ENCODE measurements around the gene FGF1. TPM values are rescaled to one million over a fixed set of nuclear protein-coding genes. Genes with fewer than 3 reads are reported as not detected.

FGF1 gene
- total and polyA plus RNA-seq, 12 donors, result 0.42 to 2.5 (median 0.90) TPM

DNA sequence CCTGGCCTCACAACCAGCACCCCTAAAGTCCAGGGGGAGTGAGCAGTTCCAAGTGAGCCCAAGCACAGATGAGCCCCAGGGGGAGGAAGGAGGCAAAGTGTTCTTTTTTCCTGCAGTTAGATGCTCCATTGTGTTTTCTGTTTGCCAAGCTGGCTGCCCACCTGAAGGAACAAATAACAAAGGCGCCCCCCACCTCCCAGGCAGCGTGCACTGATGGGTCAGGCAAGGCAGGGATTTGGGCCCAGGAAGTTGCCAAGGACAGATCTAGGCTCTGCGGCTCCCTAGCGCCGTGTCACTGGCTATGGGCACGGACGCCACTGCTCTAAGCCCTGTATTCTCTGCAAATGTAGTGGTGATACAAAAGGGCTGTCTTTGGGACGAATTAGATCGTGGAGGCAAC, 21.8 kb downstream of the FGF1 start:
- 86 to 93% (median 91%) methylated on average over 9 of the region's 9 CpGs for WGBS, 4 donors
- intact Hi-C loops (cut with DNase I), result no loop called here

DNA sequence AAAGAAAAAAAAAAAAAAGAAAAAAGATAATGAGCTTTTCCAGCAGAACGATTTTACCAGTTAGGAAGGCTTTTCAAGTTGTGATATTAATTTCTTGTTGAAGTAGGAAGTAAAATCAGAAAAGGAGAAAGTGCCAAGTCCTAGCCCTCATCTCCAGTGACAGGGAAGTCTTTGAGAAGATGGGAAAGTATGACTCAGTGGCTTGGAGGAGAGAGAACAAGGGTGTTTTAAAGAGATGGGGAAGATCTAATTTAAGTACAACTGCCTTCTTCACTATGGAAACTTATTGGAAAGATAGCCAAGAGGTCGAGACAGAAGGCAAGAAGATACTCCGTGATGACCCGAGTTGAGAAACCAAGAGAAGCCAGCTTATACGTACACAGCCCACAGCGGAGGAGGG, 22.6 kb downstream of the FGF1 start:
- no peaks in the 10 kb centered on the region for H3K9me3 ChIP-seq (replicated peaks in 1 of 3)
- H3K4me1 ChIP-seq (replicated peaks in 1 of 2), result no peaks in the 10 kb centered on the region
- no peak for DNase-seq
- no peak overlapping the region for H3K4me3 ChIP-seq
- intact Hi-C loops (cut with DNase I), result no loop called here
- no peak overlapping the region for H3K27ac ChIP-seq
- TF ChIP-seq POLR2A (IDR thresholded peaks at IDR 0.05), result no peak
- TF ChIP-seq, protein P1, sequence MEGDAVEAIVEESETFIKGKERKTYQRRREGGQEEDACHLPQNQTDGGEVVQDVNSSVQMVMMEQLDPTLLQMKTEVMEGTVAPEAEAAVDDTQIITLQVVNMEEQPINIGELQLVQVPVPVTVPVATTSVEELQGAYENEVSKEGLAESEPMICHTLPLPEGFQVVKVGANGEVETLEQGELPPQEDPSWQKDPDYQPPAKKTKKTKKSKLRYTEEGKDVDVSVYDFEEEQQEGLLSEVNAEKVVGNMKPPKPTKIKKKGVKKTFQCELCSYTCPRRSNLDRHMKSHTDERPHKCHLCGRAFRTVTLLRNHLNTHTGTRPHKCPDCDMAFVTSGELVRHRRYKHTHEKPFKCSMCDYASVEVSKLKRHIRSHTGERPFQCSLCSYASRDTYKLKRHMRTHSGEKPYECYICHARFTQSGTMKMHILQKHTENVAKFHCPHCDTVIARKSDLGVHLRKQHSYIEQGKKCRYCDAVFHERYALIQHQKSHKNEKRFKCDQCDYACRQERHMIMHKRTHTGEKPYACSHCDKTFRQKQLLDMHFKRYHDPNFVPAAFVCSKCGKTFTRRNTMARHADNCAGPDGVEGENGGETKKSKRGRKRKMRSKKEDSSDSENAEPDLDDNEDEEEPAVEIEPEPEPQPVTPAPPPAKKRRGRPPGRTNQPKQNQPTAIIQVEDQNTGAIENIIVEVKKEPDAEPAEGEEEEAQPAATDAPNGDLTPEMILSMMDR (IDR thresholded peaks at IDR 0.05), result no peak
- no peaks in the 10 kb centered on the region for H3K36me3 ChIP-seq (replicated peaks in 1 of 2)
- H3K27me3 ChIP-seq, result no peaks in the 10 kb centered on the region
- WGBS, 4 donors, result 80 to 90% (median 86%) methylated on average over 6 of the region's 6 CpGs

More for the DNA sequence above, 21.8 kb downstream of the FGF1 start:
- TF ChIP-seq, protein P1 (IDR thresholded peaks at IDR 0.05), result no peak
- no peak for TF ChIP-seq POLR2A (IDR thresholded peaks at IDR 0.05)
- no peaks in the 10 kb centered on the region for H3K36me3 ChIP-seq (replicated peaks in 1 of 2)
- no peaks in the 10 kb centered on the region for H3K4me1 ChIP-seq (replicated peaks in 1 of 2)
- no peak for DNase-seq
- H3K27me3 ChIP-seq, result no peaks in the 10 kb centered on the region
- H3K27ac ChIP-seq, result no peak overlapping the region
- H3K4me3 ChIP-seq, result no peak overlapping the region
- no peaks in the 10 kb centered on the region for H3K9me3 ChIP-seq (replicated peaks in 1 of 3)

DNA sequence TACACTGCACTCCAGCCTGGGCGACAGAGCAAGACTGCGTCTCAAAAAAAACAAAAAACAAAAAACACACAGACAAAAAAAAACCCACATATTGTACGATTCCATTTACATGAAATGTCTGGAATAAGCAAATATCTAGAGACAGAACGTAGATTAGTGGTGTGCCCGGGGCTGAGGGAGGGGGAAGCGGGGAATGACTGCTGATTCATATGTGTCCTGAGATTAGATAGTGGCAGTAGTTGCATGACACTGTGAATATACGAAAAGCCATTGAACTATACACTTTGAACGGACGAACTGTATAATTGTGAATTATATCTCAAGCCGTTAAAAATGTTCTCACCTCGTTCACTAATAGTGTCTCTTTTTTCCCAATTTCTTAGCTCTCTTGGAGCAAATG, 23.9 kb downstream of the FGF1 start:
- Histone ChIP-seq H3K4me1 (replicated peaks in 1 of 2) (no peaks in the 10 kb centered on the region), H3K4me3 (no peak overlapping the region), H3K27ac (no peak overlapping the region), H3K36me3 (replicated peaks in 1 of 2) (no peaks in the 10 kb centered on the region), H3K9me3 (replicated peaks in 1 of 3) (no peaks in the 10 kb centered on the region), H3K27me3 (no peaks in the 10 kb centered on the region)
- intact Hi-C loops (cut with DNase I), result no loop called here
- TF ChIP-seq POLR2A (IDR thresholded peaks at IDR 0.05), result no peak
- TF ChIP-seq, protein P1 (IDR thresholded peaks at IDR 0.05), result no peak
- WGBS, 4 donors, result 80 to 84% (median 83%) methylated on average over 11 of the region's 11 CpGs
- DNase-seq, result no peak

DNA sequence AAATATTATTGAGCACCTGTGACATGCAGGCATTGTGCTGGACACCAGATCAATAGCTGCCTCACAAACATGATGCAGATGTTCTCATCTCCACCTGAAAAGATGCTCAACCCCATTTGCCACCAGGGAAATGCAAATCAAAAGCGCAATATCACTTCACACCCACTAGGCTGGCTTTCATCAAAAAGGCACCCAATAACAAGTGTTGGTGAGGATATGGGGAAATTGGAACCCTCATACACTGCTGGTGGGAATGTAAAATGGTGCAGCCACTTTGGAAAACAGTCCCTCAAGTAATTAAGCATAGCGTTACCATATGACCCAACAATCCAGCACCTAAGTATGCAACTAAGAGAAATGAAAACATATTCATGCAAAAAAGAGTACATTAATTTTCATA, 24.7 kb downstream of the FGF1 start:
- 98 to 100% (median 100%) methylated on average over 2 of the region's 2 CpGs for WGBS, 4 donors
- TF ChIP-seq, protein P1 (IDR thresholded peaks at IDR 0.05), result no peak
- no peak for TF ChIP-seq POLR2A (IDR thresholded peaks at IDR 0.05)
- DNase-seq, result no peak
- no peaks in the 10 kb centered on the region for H3K27me3 ChIP-seq
- H3K27ac ChIP-seq, result no peak overlapping the region
- no peak overlapping the region for H3K4me3 ChIP-seq
- H3K36me3 ChIP-seq (replicated peaks in 1 of 2), result no peaks in the 10 kb centered on the region
- intact Hi-C loops (cut with DNase I), result no loop called here
- H3K4me1 ChIP-seq (replicated peaks in 1 of 2), result no peaks in the 10 kb centered on the region
- H3K9me3 ChIP-seq (replicated peaks in 1 of 3), result no peaks in the 10 kb centered on the region
